ENCODE measurements around the gene TREX2. TPM values are rescaled to one million over a fixed set of nuclear protein-coding genes. Genes with fewer than 3 reads are reported as not detected.

Gene TREX2
- total and polyA plus RNA-seq, 2 experiments from 2014 or later: 0.81 to 1.7 TPM

DNA sequence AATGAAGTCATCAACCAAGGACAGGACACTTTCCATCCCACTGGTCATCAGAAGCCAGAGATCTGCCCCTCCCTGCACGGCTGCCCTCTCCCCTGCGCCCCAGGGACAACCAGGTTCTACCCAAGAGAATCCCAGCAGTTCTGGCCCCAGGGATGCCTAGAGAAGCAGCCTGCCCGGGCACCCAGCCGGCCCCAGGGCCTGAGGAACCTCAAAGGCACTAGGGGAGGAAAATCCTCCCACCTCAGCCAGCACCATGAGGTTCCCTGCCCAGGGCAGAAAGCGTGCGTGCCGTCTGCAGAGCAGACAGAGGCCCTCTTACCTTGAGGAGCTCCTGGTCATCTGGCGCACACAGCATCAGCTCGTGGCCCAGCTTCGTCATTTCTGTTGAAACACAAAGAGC is 16.4 kb upstream of the TREX2 start (continued):
- TF ChIP-seq, protein P1, sequence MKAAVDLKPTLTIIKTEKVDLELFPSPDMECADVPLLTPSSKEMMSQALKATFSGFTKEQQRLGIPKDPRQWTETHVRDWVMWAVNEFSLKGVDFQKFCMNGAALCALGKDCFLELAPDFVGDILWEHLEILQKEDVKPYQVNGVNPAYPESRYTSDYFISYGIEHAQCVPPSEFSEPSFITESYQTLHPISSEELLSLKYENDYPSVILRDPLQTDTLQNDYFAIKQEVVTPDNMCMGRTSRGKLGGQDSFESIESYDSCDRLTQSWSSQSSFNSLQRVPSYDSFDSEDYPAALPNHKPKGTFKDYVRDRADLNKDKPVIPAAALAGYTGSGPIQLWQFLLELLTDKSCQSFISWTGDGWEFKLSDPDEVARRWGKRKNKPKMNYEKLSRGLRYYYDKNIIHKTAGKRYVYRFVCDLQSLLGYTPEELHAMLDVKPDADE (IDR thresholded peaks at IDR 0.05): no peak
- TF ChIP-seq STAT1 (IDR thresholded peaks at IDR 0.05; ENCODE audit: unreplicated experiment) (no peak), CREB1 (CRISPR knock-in tag; IDR thresholded peaks at IDR 0.05; ENCODE audit: low read depth) (no peak), ZNF331 (CRISPR knock-in tag; IDR thresholded peaks at IDR 0.05; ENCODE audit: low read depth) (no peak), EZH2 (IDR thresholded peaks at IDR 0.05; ENCODE audit: low read depth, unreplicated experiment) (no peak), POLR2AphosphoS5 (IDR thresholded peaks at IDR 0.05; ENCODE audit: low read depth) (no peak)
- TF ChIP-seq, protein P2, sequence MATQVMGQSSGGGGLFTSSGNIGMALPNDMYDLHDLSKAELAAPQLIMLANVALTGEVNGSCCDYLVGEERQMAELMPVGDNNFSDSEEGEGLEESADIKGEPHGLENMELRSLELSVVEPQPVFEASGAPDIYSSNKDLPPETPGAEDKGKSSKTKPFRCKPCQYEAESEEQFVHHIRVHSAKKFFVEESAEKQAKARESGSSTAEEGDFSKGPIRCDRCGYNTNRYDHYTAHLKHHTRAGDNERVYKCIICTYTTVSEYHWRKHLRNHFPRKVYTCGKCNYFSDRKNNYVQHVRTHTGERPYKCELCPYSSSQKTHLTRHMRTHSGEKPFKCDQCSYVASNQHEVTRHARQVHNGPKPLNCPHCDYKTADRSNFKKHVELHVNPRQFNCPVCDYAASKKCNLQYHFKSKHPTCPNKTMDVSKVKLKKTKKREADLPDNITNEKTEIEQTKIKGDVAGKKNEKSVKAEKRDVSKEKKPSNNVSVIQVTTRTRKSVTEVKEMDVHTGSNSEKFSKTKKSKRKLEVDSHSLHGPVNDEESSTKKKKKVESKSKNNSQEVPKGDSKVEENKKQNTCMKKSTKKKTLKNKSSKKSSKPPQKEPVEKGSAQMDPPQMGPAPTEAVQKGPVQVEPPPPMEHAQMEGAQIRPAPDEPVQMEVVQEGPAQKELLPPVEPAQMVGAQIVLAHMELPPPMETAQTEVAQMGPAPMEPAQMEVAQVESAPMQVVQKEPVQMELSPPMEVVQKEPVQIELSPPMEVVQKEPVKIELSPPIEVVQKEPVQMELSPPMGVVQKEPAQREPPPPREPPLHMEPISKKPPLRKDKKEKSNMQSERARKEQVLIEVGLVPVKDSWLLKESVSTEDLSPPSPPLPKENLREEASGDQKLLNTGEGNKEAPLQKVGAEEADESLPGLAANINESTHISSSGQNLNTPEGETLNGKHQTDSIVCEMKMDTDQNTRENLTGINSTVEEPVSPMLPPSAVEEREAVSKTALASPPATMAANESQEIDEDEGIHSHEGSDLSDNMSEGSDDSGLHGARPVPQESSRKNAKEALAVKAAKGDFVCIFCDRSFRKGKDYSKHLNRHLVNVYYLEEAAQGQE (IDR thresholded peaks at IDR 0.05; ENCODE audit: unreplicated experiment): no peak

DNA sequence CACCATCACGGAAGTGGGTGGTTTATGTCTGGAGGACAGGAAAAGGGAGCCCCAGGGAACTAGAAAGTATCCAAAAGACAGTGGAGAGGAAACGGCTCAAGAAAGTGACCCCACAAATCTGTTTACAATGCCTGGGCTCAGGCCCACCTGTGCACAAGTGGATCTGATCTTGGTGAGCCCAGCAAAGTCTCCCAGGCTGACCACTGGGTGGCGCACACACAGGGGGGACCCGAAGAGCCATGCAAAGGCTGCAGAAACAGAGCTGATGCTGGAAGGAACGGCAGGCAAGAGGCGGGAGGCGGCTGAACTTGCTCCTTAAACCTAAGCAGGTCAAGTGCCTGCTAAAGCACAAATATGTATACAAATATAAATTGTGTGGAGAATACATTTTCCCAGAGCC is 15.0 kb upstream of the TREX2 start:
- Histone ChIP-seq H3K36me3 (ENCODE audit: insufficient read depth) (no peaks in the 10 kb centered on the region), H3F3A (replicated peaks; ENCODE audit: low read depth) (no peaks in the 10 kb centered on the region), H2AFZ (no peak overlapping the region), H3K27me3 (ENCODE audit: insufficient read depth) (no peaks in the 10 kb centered on the region), H4K20me1 (replicated peaks; ENCODE audit: insufficient read depth) (no peaks in the 10 kb centered on the region; the same call in 1 of the 2 replicates), H3K4me1 (ENCODE audit: insufficient read depth) (no peaks in the 10 kb centered on the region), H3K27ac (ENCODE audit: low read depth) (no peak overlapping the region), H3K9me2 (ENCODE audit: insufficient read depth) (no peaks in the 10 kb centered on the region), H3K79me2 (replicated peaks; ENCODE audit: insufficient read depth) (no peaks in the 10 kb centered on the region), H3K4me3 (no peak overlapping the region), H3K4me2 (no peak overlapping the region)
- Mint-ChIP-seq H3K4me3 (no peak overlapping the region), H3K27me3 (ENCODE audit: insufficient read depth, low read depth, poor library complexity) (peaks cover 15% of the 10 kb centered on the region), H3K9me3 (no peaks in the 10 kb centered on the region), H3K27ac (no peak overlapping the region), H3K4me1 (no peaks in the 10 kb centered on the region), H3K36me3 (ENCODE audit: low read depth) (peaks cover 17% of the 10 kb centered on the region; the same call in 2 of the 3 replicates)
- TF ChIP-seq, protein P3, sequence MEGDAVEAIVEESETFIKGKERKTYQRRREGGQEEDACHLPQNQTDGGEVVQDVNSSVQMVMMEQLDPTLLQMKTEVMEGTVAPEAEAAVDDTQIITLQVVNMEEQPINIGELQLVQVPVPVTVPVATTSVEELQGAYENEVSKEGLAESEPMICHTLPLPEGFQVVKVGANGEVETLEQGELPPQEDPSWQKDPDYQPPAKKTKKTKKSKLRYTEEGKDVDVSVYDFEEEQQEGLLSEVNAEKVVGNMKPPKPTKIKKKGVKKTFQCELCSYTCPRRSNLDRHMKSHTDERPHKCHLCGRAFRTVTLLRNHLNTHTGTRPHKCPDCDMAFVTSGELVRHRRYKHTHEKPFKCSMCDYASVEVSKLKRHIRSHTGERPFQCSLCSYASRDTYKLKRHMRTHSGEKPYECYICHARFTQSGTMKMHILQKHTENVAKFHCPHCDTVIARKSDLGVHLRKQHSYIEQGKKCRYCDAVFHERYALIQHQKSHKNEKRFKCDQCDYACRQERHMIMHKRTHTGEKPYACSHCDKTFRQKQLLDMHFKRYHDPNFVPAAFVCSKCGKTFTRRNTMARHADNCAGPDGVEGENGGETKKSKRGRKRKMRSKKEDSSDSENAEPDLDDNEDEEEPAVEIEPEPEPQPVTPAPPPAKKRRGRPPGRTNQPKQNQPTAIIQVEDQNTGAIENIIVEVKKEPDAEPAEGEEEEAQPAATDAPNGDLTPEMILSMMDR (conservative IDR thresholded peaks at IDR 0.05; ENCODE audit: low read depth in 2 of 2): peak; percentile 68 to 77
- TF ChIP-seq STAT1 (IDR thresholded peaks at IDR 0.05; ENCODE audit: unreplicated experiment) (no peak), NANOG (IDR thresholded peaks at IDR 0.05; ENCODE audit: borderline replicate concordance) (no peak)
- ATAC-seq (peak; percentile 93), DNase-seq (ENCODE audit: low spot score) (peak; percentile 71)

Data from GM23338 (cell line).